SU-DHL-6 (cell line): ENCODE results near the gene REPS2.

Source experiments
- CTCF ChIP-seq: fragments of 200-600 bp; sonication (generic); IDR thresholded peaks from one replicate; pipeline ENCODE4 v1.5.1; 2017; ENCODE audit warnings: antibody characterized with exemption, mild to moderate bottlenecking, low read length, moderate library complexity; ENCODE audit not compliant: insufficient read depth, poor library complexity, severe bottlenecking
- EZH2phosphoT487 ChIP-seq: fragments of 200-600 bp; sonication (generic), shearing (Covaris generic); conservative IDR thresholded peaks from 2 replicates; pipeline ENCODE4 v1.6.1; 2018; ENCODE audit warnings: mild to moderate bottlenecking, antibody characterized with exemption, low read length, moderate library complexity, mixed read lengths

- no peak for TF ChIP-seq CTCF
- TF ChIP-seq EZH2phosphoT487 = no peak
Observed at GRCh38 chrX:16985286-16985685, 38.8 kb downstream of the REPS2 start.
